Activated CD4-positive, alpha-beta T cell treated with anti-CD3 and anti-CD28 coated beads, Interleukin-2, amount 50 U/mL, for 4 hours (primary cell): ENCODE measurements around the gene YAF2.
"Not testable (repeated sequence)": the region's sequence is repeated elsewhere in the genome, so short reads cannot be mapped to it uniquely, and the experiment has no call there.

Source experiments
- DNase-seq, 2 experiments: peaks; one replicate each; pipeline ENCODE4 v3.0.0-alpha.2; 2020

Gene YAF2

GRCh38 chr12:42192258-42192657 is 45.8 kb downstream of the YAF2 start:
- DNase-seq: no peak

GRCh38 chr12:42190376-42190775 is 47.7 kb downstream of the YAF2 start:
- DNase-seq: no peak

GRCh38 chr12:42188275-42188674 is 49.8 kb downstream of the YAF2 start:
- not testable (repeated sequence) for DNase-seq

- DNase-seq: no peak
These were observed 50.2 kb downstream of the YAF2 start for GRCh38 chr12:42187799-42188198.

GRCh38 chr12:42186793-42187192 is 51.3 kb downstream of the YAF2 start:
- DNase-seq: no peak

- DNase-seq: no peak
These were observed 55.7 kb downstream of the YAF2 start for GRCh38 chr12:42182394-42182793.

- no peak for DNase-seq
These were observed 57.0 kb downstream of the YAF2 start for GRCh38 chr12:42180990-42181596.

- DNase-seq: no peak
These were observed 59.9 kb downstream of the YAF2 start for GRCh38 chr12:42178101-42178500.

- DNase-seq: no peak
These were observed 63.1 kb downstream of the YAF2 start for GRCh38 chr12:42174978-42175377.

GRCh38 chr12:42173961-42174521 is 64.0 kb downstream of the YAF2 start:
- DNase-seq: no peak

- no peak for DNase-seq
These were observed 65.4 kb downstream of the YAF2 start for GRCh38 chr12:42172441-42173210.

GRCh38 chr12:42167711-42168110 is 70.3 kb downstream of the YAF2 start:
- no peak for DNase-seq

- no peak for DNase-seq
These were observed 71.5 kb downstream of the YAF2 start for GRCh38 chr12:42166501-42166900.

- no peak for DNase-seq
These were observed 74.1 kb downstream of the YAF2 start for GRCh38 chr12:42163913-42164312.

GRCh38 chr12:42162965-42163364 is 75.1 kb downstream of the YAF2 start:
- DNase-seq: no peak

GRCh38 chr12:42162193-42162592 is 75.9 kb downstream of the YAF2 start:
- DNase-seq: no peak

GRCh38 chr12:42161529-42161928 is 76.5 kb downstream of the YAF2 start:
- no peak for DNase-seq

GRCh38 chr12:42156232-42156631 is 81.8 kb downstream of the YAF2 start:
- no peak for DNase-seq

- DNase-seq: no peak
These were observed 92.4 kb downstream of the YAF2 start for GRCh38 chr12:42145552-42146215.

- DNase-seq: no peak
These were observed 92.9 kb downstream of the YAF2 start for GRCh38 chr12:42145197-42145549.

GRCh38 chr12:42144408-42145196 is 93.4 kb downstream of the YAF2 start, which contains the start of gene GXYLT1:
Gene GXYLT1 (minus strand): TSS chr12:42144874. CDS start chr12:42144646, 228 bp downstream.
- peak; percentile 59 to 60 for DNase-seq

- no peak for DNase-seq
These were observed 94.0 kb downstream of the YAF2 start for GRCh38 chr12:42144158-42144407.

GRCh38 chr12:42143452-42144157 is 94.4 kb downstream of the YAF2 start:
- DNase-seq: no peak
